Astrocyte (in vitro differentiated cells and primary cell): Measurements from ENCODE around the gene UGT1A8. TPM values are rescaled to one million over a fixed set of nuclear protein-coding genes. Genes with fewer than 3 reads are reported as not detected.

Source experiments
- DNase-seq: peaks from one replicate; pipeline ENCODE4 v3.0.0-alpha.2; 2010; ENCODE audit warnings: low read depth
- FAIRE-seq: peaks from 2 replicates; lab custom pipeline; 2011; peaks lifted over from hg19 to GRCh38; lab: Jason Lieb, UNC
- H2AFZ ChIP-seq: 2 replicates; pipeline ENCODE4 v1.6.0; 2012; ENCODE audit warnings: low read depth, low read length, inconsistent platforms
- H3K27ac ChIP-seq: 2 replicates; pipeline ENCODE4 v1.5.1; 2011; ENCODE audit warnings: low read depth, low read length, inconsistent platforms
- H3K27me3 ChIP-seq: 2 replicates; pipeline ENCODE4 v1.6.0; 2011; ENCODE audit warnings: low read length, inconsistent platforms; ENCODE audit not compliant: insufficient read depth
- H3K36me3 ChIP-seq: 2 replicates; pipeline ENCODE4 v1.5.1; 2011; ENCODE audit warnings: low read length, inconsistent platforms; ENCODE audit not compliant: insufficient read depth
- H3K4me1 ChIP-seq: 2 replicates; pipeline ENCODE4 v1.5.1; 2011; ENCODE audit warnings: low read length, inconsistent platforms; ENCODE audit not compliant: insufficient read depth
- H3K4me2 ChIP-seq: 2 replicates; pipeline ENCODE4 v1.6.0; 2012; ENCODE audit warnings: low read length, inconsistent platforms
- H3K4me3 ChIP-seq: 2 replicates; pipeline ENCODE4 v1.5.1; 2011; ENCODE audit warnings: low read depth, mild to moderate bottlenecking, low read length, inconsistent platforms; ENCODE audit not compliant: insufficient read depth
- H3K79me2 ChIP-seq: 2 replicates; pipeline ENCODE4 v1.6.0; 2012; ENCODE audit warnings: mild to moderate bottlenecking, low read length, inconsistent platforms; ENCODE audit not compliant: insufficient read depth
- H3K9ac ChIP-seq: 2 replicates; pipeline ENCODE4 v1.6.0; 2012; ENCODE audit warnings: mild to moderate bottlenecking, low read length, inconsistent platforms
- H3K9me3 ChIP-seq: 2 replicates; pipeline ENCODE4 v1.5.1; 2012; ENCODE audit warnings: low read depth, mild to moderate bottlenecking, low read length, inconsistent platforms; ENCODE audit not compliant: insufficient read depth
- H4K20me1 ChIP-seq: 2 replicates; pipeline ENCODE4 v1.6.0; 2012; ENCODE audit warnings: low read length, inconsistent platforms; ENCODE audit not compliant: insufficient read depth
- H3K27ac Mint-ChIP-seq: one replicate; pipeline ENCODE4 v1.8.0; 2021; ENCODE audit warnings: mild to moderate bottlenecking, mixed read lengths; ENCODE audit not compliant: unreplicated experiment
- H3K27me3 Mint-ChIP-seq: one replicate; pipeline ENCODE4 v1.8.0; 2021; ENCODE audit warnings: low read depth, mixed read lengths; ENCODE audit not compliant: unreplicated experiment
- H3K36me3 Mint-ChIP-seq: one replicate; pipeline ENCODE4 v1.8.0; 2021; ENCODE audit warnings: low read depth, mixed read lengths; ENCODE audit not compliant: unreplicated experiment
- H3K4me1 Mint-ChIP-seq: one replicate; pipeline ENCODE4 v1.8.0; 2021; ENCODE audit warnings: low read depth, mixed read lengths; ENCODE audit not compliant: unreplicated experiment
- H3K4me3 Mint-ChIP-seq: one replicate; pipeline ENCODE4 v1.8.0; 2021; ENCODE audit warnings: mild to moderate bottlenecking, moderate library complexity, mixed read lengths; ENCODE audit not compliant: unreplicated experiment
- H3K9me3 Mint-ChIP-seq: one replicate; pipeline ENCODE4 v1.8.0; 2021; ENCODE audit warnings: mild to moderate bottlenecking, mixed read lengths; ENCODE audit not compliant: unreplicated experiment
- CTCF ChIP-seq: IDR thresholded peaks from 2 replicates; pipeline ENCODE4 v1.5.1; 2011; ENCODE audit warnings: low read depth, mild to moderate bottlenecking, inconsistent platforms, low read length, moderate library complexity; ENCODE audit not compliant: insufficient read depth
- EZH2 ChIP-seq: IDR thresholded peaks from 2 replicates; pipeline ENCODE4 v1.6.1; 2012; ENCODE audit warnings: mild to moderate bottlenecking, low read length, inconsistent platforms; ENCODE audit not compliant: insufficient read depth
- total RNA-seq: library from RNA; stranded (reverse); gene quantifications from 2 replicates; pipeline ENCODE4 v1.2.1, GENCODE V29; 2021

UGT1A8 gene
- total RNA-seq, 1 donor from 2014 or later: not detected

DNA sequence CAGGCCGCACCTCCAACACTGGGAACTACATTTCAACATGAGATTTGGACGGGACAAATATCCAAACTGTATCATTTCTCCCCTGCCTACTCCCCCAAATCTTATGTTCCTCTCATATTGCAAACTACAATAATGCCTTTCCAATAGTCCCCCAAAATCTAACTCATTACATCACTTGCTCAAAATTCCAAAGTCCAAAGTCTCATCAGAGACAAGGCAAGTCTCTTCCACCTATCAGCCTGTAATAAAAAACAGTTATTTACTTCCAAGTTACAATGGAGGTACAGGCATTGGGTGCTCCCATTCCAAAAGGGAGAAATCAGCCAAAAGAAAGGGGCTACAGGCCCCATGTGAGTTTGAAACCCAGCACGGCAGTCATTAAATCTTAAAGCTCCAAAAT is 12.6 kb upstream of the UGT1A8 start:
- H4K20me1 ChIP-seq: no peaks in the 10 kb centered on the region
- no peak overlapping the region for H3K9ac ChIP-seq
- DNase-seq: no peak
- no peaks in the 10 kb centered on the region for H3K36me3 Mint-ChIP-seq
- H3K4me1 Mint-ChIP-seq: peaks cover 6% of the 10 kb centered on the region
- H3K4me3 ChIP-seq: no peak overlapping the region
- H3K27me3 Mint-ChIP-seq: no peaks in the 10 kb centered on the region
- TF ChIP-seq CTCF (no peak), EZH2 (no peak)
- H3K4me3 Mint-ChIP-seq: no peak overlapping the region
- no peaks in the 10 kb centered on the region for H3K27me3 ChIP-seq
- no peak for FAIRE-seq
- no peak overlapping the region for H3K4me2 ChIP-seq
- H3K4me1 ChIP-seq: no peaks in the 10 kb centered on the region
- no peaks in the 10 kb centered on the region for H3K9me3 Mint-ChIP-seq
- H3K27ac ChIP-seq: no peak overlapping the region
- H2AFZ ChIP-seq: no peak overlapping the region
- no peaks in the 10 kb centered on the region for H3K36me3 ChIP-seq
- no peak overlapping the region for H3K27ac Mint-ChIP-seq
- no peaks in the 10 kb centered on the region for H3K79me2 ChIP-seq
- no peaks in the 10 kb centered on the region for H3K9me3 ChIP-seq

GRCh38 chr2:233605680-233606079 is 11.8 kb upstream of the UGT1A8 start:
- no peak overlapping the region for H3K4me3 ChIP-seq
- TF ChIP-seq CTCF (no peak), EZH2 (no peak)
- no peaks in the 10 kb centered on the region for H3K79me2 ChIP-seq
- Mint-ChIP-seq H3K36me3 (no peaks in the 10 kb centered on the region), H3K27ac (no peak overlapping the region), H3K4me3 (no peak overlapping the region), H3K27me3 (no peaks in the 10 kb centered on the region), H3K4me1 (no peaks in the 10 kb centered on the region), H3K9me3 (no peaks in the 10 kb centered on the region)
- DNase-seq (no peak), FAIRE-seq (no peak)
- H4K20me1 ChIP-seq: no peaks in the 10 kb centered on the region
- no peak overlapping the region for H3K9ac ChIP-seq
- H3K9me3 ChIP-seq: no peaks in the 10 kb centered on the region
- H3K4me2 ChIP-seq: no peak overlapping the region
- H3K36me3 ChIP-seq: no peaks in the 10 kb centered on the region
- H3K27ac ChIP-seq: no peak overlapping the region
- no peaks in the 10 kb centered on the region for H3K27me3 ChIP-seq
- no peak overlapping the region for H2AFZ ChIP-seq
- H3K4me1 ChIP-seq: no peaks in the 10 kb centered on the region

DNA sequence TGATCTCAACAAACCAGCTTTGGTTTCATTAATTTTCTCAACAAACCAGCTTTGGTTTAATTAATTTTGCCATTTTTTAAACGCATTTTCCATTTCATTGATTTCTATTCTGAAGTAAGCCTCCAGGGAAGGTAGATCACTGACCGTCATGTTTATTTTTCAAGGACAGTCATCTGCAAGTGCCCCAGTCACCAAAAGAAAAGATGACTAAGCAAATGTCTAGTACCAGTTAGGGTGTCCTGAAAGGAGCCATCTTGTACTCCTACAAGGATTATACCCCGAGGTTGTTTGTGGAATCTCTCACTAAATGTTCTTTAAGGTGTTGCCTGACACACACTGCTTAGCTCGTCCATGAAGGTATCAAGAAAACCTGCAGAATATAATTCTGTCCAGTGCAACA is 6.1 kb upstream of the UGT1A8 start:
- no peak overlapping the region for H3K27ac Mint-ChIP-seq

More for the DNA sequence above, 6.1 kb upstream of the UGT1A8 start:
- H4K20me1 ChIP-seq: no peaks in the 10 kb centered on the region
- no peaks in the 10 kb centered on the region for H3K36me3 ChIP-seq
- H3K79me2 ChIP-seq: no peaks in the 10 kb centered on the region
- peaks cover 8% of the 10 kb centered on the region for H3K27me3 Mint-ChIP-seq
- no peak for TF ChIP-seq CTCF
- TF ChIP-seq EZH2: no peak
- no peaks in the 10 kb centered on the region for H3K4me1 ChIP-seq
- H2AFZ ChIP-seq: no peak overlapping the region
- no peak overlapping the region for H3K27ac ChIP-seq
- peaks cover 15% of the 10 kb centered on the region for H3K9me3 Mint-ChIP-seq
- H3K9ac ChIP-seq: no peak overlapping the region
- H3K36me3 Mint-ChIP-seq: no peaks in the 10 kb centered on the region
- no peaks in the 10 kb centered on the region for H3K4me1 Mint-ChIP-seq
- H3K4me3 Mint-ChIP-seq: no peak overlapping the region
- no peak for FAIRE-seq
- H3K4me2 ChIP-seq: no peak overlapping the region
- no peaks in the 10 kb centered on the region for H3K27me3 ChIP-seq
- no peak overlapping the region for H3K4me3 ChIP-seq
- no peak for DNase-seq
- no peaks in the 10 kb centered on the region for H3K9me3 ChIP-seq
